ENCODE data around the gene TBCE. TPM values are rescaled to one million over a fixed set of nuclear protein-coding genes. Genes with fewer than 3 reads are reported as not detected.

TBCE gene
- total and polyA plus RNA-seq, 9 of the 15 experiments (the other 6 are each of a cell fraction or from before 2014, with no cell fraction given): 52.6 to 92.1 (median 82.1) TPM

- TF ChIP-seq ZNF512 (tag; IDR thresholded peaks at IDR 0.05): no peak
- no peak for TF ChIP-seq ZNF124 (CRISPR knock-in tag; IDR thresholded peaks at IDR 0.05)
- no peak for TF ChIP-seq ZMIZ1 (IDR thresholded peaks at IDR 0.05; ENCODE audit: low read depth in 2 of 2, low read length in 2 of 2)
- TF ChIP-seq PCBP1 (IDR thresholded peaks at IDR 0.05; ENCODE audit: low read depth, low read length, poor library complexity, severe bottlenecking): peak; percentile 79
- no peak for TF ChIP-seq IRF9 (tag; IDR thresholded peaks at IDR 0.05)
- TF ChIP-seq ZNF668 (CRISPR knock-in tag; IDR thresholded peaks at IDR 0.05): no peak
- no peak for TF ChIP-seq RBM39 (optimal IDR thresholded peaks at IDR 0.05; ENCODE audit: low read depth, low read length)
- TF ChIP-seq HDAC2 (IDR thresholded peaks at IDR 0.05): peak; percentile 69
- TF ChIP-seq ZNF253 (CRISPR knock-in tag; conservative IDR thresholded peaks at IDR 0.05): no peak
- TF ChIP-seq ZHX1 (conservative IDR thresholded peaks at IDR 0.05; ENCODE audit: low read length): no peak
- TF ChIP-seq E4F1 (CRISPR knock-in tag; IDR thresholded peaks at IDR 0.05; ENCODE audit: borderline replicate concordance): no peak
- TF ChIP-seq HLTF (IDR thresholded peaks at IDR 0.05): peak; percentile 67; the same call in 1 of the 2 replicates
- TF ChIP-seq ZBTB5 (IDR thresholded peaks at IDR 0.05): no peak
Observed at GRCh38 chr1:235327559-235328270, 39.5 kb upstream of the TBCE start, which contains the start of gene ARID4B (continued).
